K562 (cell line): ENCODE measurements around the gene NQO2. TPM values are rescaled to one million over a fixed set of nuclear protein-coding genes. Genes with fewer than 3 reads are reported as not detected.
A peak's percentile ranks its signal among the peaks of the same experiment; 100 is the strongest.

ENCODE experiments used
- CBFA2T3 ChIP-seq: fragments of 450-650 bp; IDR thresholded peaks from 2 replicates; pipeline ENCODE4 v1.6.1; 2017
- CEBPB ChIP-seq: fragments of 450-650 bp; IDR thresholded peaks from 2 replicates; pipeline ENCODE4 v1.6.1; 2016; ENCODE audit warnings: missing genetic modification characterization, missing compliant biosample characterization
- ESRRB ChIP-seq: fragments of 250-450 bp; sonication (Bioruptor Pico); IDR thresholded peaks from 2 replicates; pipeline ENCODE4 v1.5.0; 2020; ENCODE audit warnings: mild to moderate bottlenecking, moderate library complexity, borderline replicate concordance
- FOSL1 ChIP-seq: fragments of 200-800 bp; sonication (Bioruptor generic); conservative IDR thresholded peaks from 2 replicates; pipeline ENCODE4 v1.6.1; 2016; ENCODE audit warnings: missing genetic modification characterization, missing compliant biosample characterization
- FOXK1 ChIP-seq: sonication (generic); formaldehyde crosslinking; IDR thresholded peaks from 2 replicates; pipeline ENCODE4 v1.8.0; 2022; ENCODE audit warnings: missing genetic modification reagents, mild to moderate bottlenecking, borderline replicate concordance
- HNRNPLL ChIP-seq: fragments of 200-400 bp; formaldehyde crosslinking; IDR thresholded peaks from 2 replicates; pipeline ENCODE4 v1.6.1; 2017; ENCODE audit warnings: low read length, low read depth, mild to moderate bottlenecking; ENCODE audit not compliant: poor library complexity, severe bottlenecking
- ID3 ChIP-seq, 2 experiments: fragments of 250-450 bp in 1 of 2; fragments of 450-650 bp in 1 of 2; sonication (Bioruptor Pico) in 1 of 2; IDR thresholded peaks; 2 replicates each; pipeline versions ENCODE4 v1.6.1 to v1.8.0; 2016 to 2021; ENCODE audit warnings: mild to moderate bottlenecking in 2 of 2, moderate library complexity in 2 of 2, missing compliant biosample characterization in 1 of 2, missing genetic modification characterization in 1 of 2
- MCM3 ChIP-seq: fragments of 450-650 bp; IDR thresholded peaks from 2 replicates; pipeline ENCODE4 v1.6.1; 2016
- MNT ChIP-seq, 2 experiments: fragments of 450-650 bp; conservative IDR thresholded peaks; 2 replicates each; pipeline ENCODE4 v1.6.1; 2017; ENCODE audit warnings: mild to moderate bottlenecking in 2 of 2, moderate library complexity in 2 of 2
- MYNN ChIP-seq, 2 experiments: sonication (generic); formaldehyde crosslinking in 1 of 2; IDR thresholded peaks; 2 replicates each; pipeline versions ENCODE4 v1.5.0 to v1.6.1; 2016 to 2020; ENCODE audit warnings: antibody characterized with exemption in 1 of 2, missing genetic modification reagents in 1 of 2
- RFX7 ChIP-seq: fragments of 250-450 bp; sonication (Bioruptor Pico); IDR thresholded peaks from 2 replicates; pipeline ENCODE4 v1.5.1; 2021; ENCODE audit warnings: mild to moderate bottlenecking
- RNF2 ChIP-seq: sonication (generic); IDR thresholded peaks from 2 replicates; pipeline ENCODE4 v1.6.1; 2016
- SAFB2 ChIP-seq: fragments of 200-400 bp; formaldehyde crosslinking; IDR thresholded peaks from 2 replicates; pipeline ENCODE4 v1.6.1; 2018; ENCODE audit warnings: borderline replicate concordance, low read length, low read depth, moderate library complexity; ENCODE audit not compliant: severe bottlenecking
- SMAD4 ChIP-seq: fragments of 250-450 bp; sonication (Bioruptor Pico); conservative IDR thresholded peaks from 2 replicates; pipeline ENCODE4 v1.8.0; 2021; ENCODE audit warnings: inconsistent platforms, mild to moderate bottlenecking, moderate library complexity
- UBTF ChIP-seq, 2 experiments: IDR thresholded peaks; 2 replicates each; pipeline ENCODE4 v1.6.1; 2012; ENCODE audit warnings: improper control_type of control experiment in 2 of 2, low read depth in 2 of 2, low read length in 2 of 2, borderline replicate concordance in 1 of 2
- ZBTB17 ChIP-seq: fragments of 450-650 bp; formaldehyde crosslinking; IDR thresholded peaks from 2 replicates; pipeline ENCODE4 v1.4.0; 2020; ENCODE audit warnings: mild to moderate bottlenecking
- ZBTB34 ChIP-seq: fragments of 250-450 bp; sonication (Bioruptor Pico); IDR thresholded peaks from 2 replicates; pipeline ENCODE4 v1.8.0; 2021; ENCODE audit warnings: mild to moderate bottlenecking, moderate library complexity
- ZNF121 ChIP-seq: sonication (generic); formaldehyde crosslinking; conservative IDR thresholded peaks from 2 replicates; pipeline ENCODE4 v1.8.0; 2022; ENCODE audit warnings: missing genetic modification reagents
- ZNF24 ChIP-seq: fragments of 450-650 bp; IDR thresholded peaks from 2 replicates; pipeline ENCODE4 v1.6.1; 2016
- ZNF395 ChIP-seq: fragments of 200-800 bp; sonication (Bioruptor generic); IDR thresholded peaks from 2 replicates; pipeline ENCODE4 v1.6.1; 2017; ENCODE audit warnings: missing genetic modification characterization, missing compliant biosample characterization
- polyA plus RNA-seq, 8 experiments: library from polyadenylated mRNA; depleted of rRNA in 4 of 8; stranded (reverse) in 5 of 8; unstranded in 3 of 8; fragments of >200 nt; fragmentation: Nextera tagmentation in 2 of 8; fragmentation: Illumina TruSeq in 1 of 8; extraction: Ambion mirVana in 2 of 8; extraction: Trizol in 1 of 8; gene quantifications; 2 replicates each; pipeline versions ENCODE4 v1.2.1 to v1.2.3, GENCODE V29; 2011 to 2014; ENCODE audit warnings: inconsistent platforms in 1 of 8, missing spikeins in 1 of 8
- total RNA-seq, 7 experiments: library from RNA; depleted of rRNA in 6 of 7; stranded (reverse); fragments of >200 nt in 6 of 7; fragmentation: Illumina TruSeq in 2 of 7; extraction: Trizol in 2 of 7; gene quantifications; 2 replicates each; pipeline versions ENCODE4 v1.2.1 to v1.2.3, GENCODE V29; 2011 to 2021; ENCODE audit warnings: low replicate concordance in 1 of 7

The NQO2 gene
- total and polyA plus RNA-seq, 9 of the 15 experiments (the other 6 are each of a cell fraction or from before 2014, with no cell fraction given) = 54.6 to 214 (median 116) TPM

- TF ChIP-seq ZBTB34 (CRISPR knock-in tag) (no peak), RFX7 (no peak), MCM3 (no peak), CBFA2T3 (0 out of 2 replicates have a peak, but pooled peaks have one; percentile 8), ZBTB17 (CRISPR knock-in tag) (0 out of 2 replicates have a peak, but pooled peaks have one; percentile 12), SAFB2 (no peak), UBTF (IDR thresholded peaks at IDR 0.05; ENCODE audit: borderline replicate concordance in 1 of 2, low read depth in 2 of 2, low read length in 2 of 2) (0 out of 4 replicates have a peak, but pooled peaks have one; percentile 33 to 35), ZNF24 (peak; percentile 57), ZNF121 (CRISPR knock-in tag) (no peak), FOSL1 (tag) (0 out of 2 replicates have a peak, but pooled peaks have one; percentile 20), RNF2 (no peak), FOXK1 (CRISPR knock-in tag) (no peak), ZNF395 (peak; percentile 34; the same call in 1 of the 2 replicates), HNRNPLL (peak; percentile 51), SMAD4 (peak; percentile 5; the same call in 1 of the 2 replicates), MNT (conservative IDR thresholded peaks at IDR 0.05) (peak in 1 of 2 experiments; percentile 12; a peak in 1 of 4 replicates), CEBPB (peak; percentile 88), ID3 (CRISPR knock-in tag; IDR thresholded peaks at IDR 0.05) (no peak), ID3 (tag; IDR thresholded peaks at IDR 0.05) (peak; percentile 97), ESRRB (CRISPR knock-in tag) (no peak), MYNN (IDR thresholded peaks at IDR 0.05) (0 out of 2 replicates have a peak, but pooled peaks have one; percentile 30), MYNN (CRISPR knock-in tag; IDR thresholded peaks at IDR 0.05) (no peak)
Measured at GRCh38 chr6:2998998-2999617, 586 bp upstream of the NQO2 start (continued).
